ENCODE measurements around the gene PRKG1. TPM values are rescaled to one million over a fixed set of nuclear protein-coding genes. Genes with fewer than 3 reads are reported as not detected.
A peak's percentile ranks its signal among the peaks of the same experiment; 100 is the strongest.
"Not testable (repeated sequence)": the region's sequence is repeated elsewhere in the genome, so short reads cannot be mapped to it uniquely, and the experiment has no call there.

Gene PRKG1
- total RNA-seq, 1 donor from 2014 or later = 28.2 TPM

DNA sequence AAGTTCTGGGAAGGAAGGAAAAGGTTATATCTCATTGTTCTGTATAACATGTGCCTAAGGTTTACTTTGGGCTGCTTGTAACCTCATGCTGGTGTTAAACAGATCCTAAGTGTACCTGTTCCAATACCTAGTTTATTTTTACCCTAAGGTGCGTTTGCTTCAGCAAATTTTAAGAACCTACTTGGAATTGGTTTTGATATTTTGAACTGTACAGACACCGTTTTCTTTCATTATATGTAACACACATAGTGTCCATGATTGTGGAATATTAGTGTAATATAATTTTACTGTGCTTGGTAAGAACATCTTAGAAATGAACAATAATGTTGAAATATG lies 954.2 kb downstream of the PRKG1 start:
- intact Hi-C loops (cut with DNase I) = no loop called here
- ATAC-seq (ENCODE audit: poor library complexity) = no peak
- no peak for DNase-seq

DNA sequence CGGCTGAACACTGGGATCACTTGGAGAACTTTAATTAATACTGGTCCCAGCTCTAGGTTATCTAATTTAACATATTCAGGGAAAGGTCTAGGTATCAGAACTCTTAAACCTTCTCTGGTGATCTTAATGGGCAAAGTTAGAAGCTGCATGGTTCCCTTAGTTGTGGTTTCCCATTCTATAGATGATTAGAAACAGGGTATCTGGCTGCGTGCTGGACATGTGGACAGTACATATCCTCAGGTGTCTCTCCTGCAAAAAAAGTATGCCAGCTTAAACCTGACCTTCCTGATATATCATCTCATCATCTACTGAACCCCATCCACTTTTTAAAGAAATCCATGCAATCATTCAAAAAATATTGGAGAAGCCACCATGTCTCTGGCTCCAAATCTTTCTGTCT lies 955.3 kb downstream of the PRKG1 start:
- DNase-seq = no peak
- ATAC-seq (ENCODE audit: poor library complexity) = no peak
- intact Hi-C loops (cut with DNase I) = no loop called here

DNA sequence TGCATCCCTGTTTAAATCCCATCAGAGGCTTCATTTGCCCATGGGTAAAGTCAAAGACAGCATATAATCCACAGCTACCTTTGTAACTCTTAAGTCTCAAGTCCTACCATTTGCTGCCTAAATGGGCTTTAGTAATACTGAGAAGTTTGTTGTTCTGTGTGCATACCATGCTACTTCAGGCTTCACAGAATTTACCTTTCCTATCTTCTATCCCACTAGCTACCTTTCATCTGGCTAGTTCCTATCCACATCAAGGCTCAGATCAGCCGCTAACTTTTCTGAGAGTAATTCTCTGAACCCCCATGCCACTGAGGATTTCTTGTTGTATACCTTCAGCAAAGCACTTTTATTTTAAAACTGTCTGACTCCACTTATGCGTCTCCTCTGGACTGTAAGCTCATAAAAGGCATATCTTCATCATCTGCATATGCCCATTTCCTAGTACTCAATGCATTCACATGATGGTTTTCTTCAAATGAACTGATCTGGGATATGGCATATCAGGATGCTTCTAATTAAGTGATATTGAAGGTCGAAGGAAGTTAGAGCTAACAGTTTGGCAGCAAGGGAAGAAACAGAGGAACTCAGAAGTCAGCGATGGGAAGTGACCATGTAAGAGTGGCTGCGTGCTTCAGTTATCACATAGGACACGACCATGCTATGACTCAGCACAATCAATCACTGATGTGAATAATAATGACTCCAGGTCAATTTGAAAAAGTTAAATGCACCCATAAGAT lies 955.9 kb downstream of the PRKG1 start:
- DNase-seq (no peak), ATAC-seq (ENCODE audit: poor library complexity) (no peak)
- intact Hi-C loops (cut with DNase I) = no loop called here

DNA sequence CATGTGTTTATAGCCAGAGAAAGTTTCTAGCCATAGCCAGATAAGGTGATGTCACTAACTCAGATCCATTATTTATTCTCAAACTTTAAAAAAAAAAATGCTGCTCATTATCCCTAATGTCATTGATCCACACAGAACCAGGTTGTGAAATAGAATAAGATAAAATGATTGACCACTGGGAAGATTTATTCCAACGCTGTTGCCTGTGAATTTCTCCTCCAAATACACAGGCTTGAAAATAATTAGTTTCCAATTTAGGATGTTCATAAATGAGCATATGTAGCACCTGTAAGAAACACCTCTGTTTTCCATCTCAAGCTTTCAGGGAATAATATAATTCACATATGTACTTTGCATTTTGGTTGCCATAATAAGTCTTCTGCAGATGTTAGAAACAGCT lies 956.7 kb downstream of the PRKG1 start:
- DNase-seq = no peak
- intact Hi-C loops (cut with DNase I) = no loop called here
- ATAC-seq (ENCODE audit: poor library complexity) = no peak

DNA sequence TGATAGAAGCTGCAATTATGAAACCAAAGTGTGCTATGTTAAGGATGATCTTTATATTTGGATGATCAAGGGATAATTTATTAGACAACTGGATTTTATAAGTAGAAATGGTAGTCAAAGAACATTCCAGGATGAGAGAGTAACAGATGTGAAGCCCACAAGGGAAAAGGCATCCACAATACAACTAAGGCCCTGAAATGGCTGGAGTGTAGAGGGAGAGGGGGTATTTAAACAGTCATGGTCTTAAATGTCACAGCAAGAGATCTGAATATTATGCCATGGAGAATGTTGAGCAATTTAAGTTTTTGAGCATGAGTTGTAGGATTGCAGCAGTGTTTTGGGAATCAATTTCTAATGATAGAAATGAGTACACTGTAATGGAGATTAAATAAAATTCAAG lies 957.5 kb downstream of the PRKG1 start:
- intact Hi-C loops (cut with DNase I) = no loop called here
- no peak for DNase-seq
- ATAC-seq (ENCODE audit: poor library complexity) = no peak

DNA sequence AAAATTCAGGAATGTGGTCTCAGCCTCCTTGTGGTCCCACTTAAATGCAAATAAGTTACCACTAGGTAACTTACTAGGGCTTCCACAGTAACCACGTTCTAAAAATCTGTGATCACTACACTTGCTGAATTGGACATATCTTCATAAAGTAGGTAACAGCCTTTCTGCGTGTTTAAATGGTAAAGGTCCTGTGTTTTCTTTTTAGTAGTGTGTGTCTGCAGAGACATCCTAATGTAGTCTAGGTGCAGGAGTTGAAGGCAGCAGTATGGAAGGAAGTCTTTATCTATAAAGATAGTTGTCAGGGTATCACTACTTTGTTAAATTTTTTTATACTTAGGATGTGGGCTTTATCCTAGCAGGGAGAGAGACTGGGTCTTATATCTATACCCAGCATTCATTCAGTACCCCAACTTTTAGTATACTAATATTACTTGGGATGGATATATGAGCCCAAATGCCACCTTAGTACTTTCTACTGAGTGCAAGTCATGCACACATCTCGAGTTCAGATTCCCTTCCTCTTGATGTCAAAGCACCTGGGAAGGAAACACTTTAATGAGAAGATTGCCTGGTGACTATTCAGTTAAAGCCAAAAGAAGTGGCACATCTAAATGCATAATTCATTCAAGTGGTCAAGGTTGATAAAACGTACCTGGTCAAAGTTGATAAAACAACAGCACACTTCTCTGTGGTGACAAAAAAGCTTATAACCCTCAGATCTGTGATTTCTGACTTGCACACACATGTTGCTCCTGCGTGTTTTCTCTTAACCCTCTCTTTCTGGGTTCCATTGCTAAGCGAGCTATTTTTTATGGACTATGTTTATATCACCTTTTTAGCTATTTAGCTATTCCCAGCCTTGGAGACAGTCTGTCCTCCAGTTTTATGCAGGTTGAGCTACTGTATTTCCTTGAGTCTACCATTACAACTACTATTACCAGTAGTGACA lies 958.7 kb downstream of the PRKG1 start:
- ATAC-seq (ENCODE audit: poor library complexity) (no peak), DNase-seq (no peak)
- intact Hi-C loops (cut with DNase I) = no loop called here

DNA sequence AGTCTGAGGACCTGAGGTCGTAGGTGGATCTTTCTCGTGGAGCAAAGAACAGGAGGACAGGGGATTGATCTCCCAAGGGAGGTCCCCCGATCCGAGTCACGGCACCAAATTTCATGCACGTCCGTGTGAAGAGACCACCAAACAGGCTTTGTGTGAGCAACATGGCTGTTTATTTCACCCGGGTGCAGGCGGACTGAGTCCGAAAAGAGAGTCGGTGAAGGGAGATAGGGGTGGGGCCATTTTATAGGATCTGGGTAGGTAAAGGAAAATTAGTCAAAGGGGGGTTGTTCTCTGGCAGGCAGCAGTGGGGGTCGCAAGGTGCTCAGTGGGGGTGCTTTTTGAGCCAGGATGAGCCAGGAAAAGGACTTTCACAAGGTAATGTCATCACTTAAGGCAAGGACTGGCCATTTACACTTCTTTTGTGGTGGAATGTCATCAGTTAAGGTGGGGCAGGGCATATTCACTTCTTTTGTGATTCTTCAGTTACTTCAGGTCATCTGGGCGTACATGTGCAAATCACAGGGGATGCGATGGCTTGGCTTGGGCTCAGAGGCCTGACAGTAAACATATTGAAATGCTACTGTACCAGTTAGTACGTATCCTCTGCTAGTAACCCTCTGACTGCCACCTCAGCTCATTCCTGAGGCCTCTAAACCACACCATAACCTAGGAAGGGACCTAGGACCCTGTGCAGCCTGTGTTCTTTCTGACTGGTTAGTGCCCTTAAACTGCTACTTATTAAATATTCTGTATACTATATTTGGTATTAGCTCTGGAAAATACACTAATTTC lies 964.9 kb downstream of the PRKG1 start:
- intact Hi-C loops (cut with DNase I); DNase-seq; ATAC-seq (ENCODE audit: poor library complexity): not testable (repeated sequence)

DNA sequence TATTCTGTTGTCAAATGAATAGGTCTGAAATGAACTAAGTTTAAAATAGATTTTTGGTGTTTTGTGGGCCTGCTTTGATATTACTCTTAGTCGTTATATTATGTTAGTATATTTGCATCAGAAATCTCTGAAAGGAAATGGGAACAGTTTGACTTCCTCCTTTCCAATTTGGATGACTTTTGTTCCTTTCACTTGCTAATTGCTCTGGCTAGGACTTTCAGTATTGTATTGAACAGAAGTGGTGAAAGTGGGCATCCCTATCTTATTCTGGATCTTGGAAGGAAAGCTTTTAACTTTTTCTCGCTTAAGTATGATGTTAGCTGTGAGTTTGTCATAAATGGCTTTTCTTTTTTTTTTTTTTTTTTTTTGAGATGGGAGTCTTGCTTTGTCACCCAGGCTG lies 966.2 kb downstream of the PRKG1 start:
- DNase-seq (no peak), ATAC-seq (ENCODE audit: poor library complexity) (no peak)
- intact Hi-C loops (cut with DNase I) = no loop called here

DNA sequence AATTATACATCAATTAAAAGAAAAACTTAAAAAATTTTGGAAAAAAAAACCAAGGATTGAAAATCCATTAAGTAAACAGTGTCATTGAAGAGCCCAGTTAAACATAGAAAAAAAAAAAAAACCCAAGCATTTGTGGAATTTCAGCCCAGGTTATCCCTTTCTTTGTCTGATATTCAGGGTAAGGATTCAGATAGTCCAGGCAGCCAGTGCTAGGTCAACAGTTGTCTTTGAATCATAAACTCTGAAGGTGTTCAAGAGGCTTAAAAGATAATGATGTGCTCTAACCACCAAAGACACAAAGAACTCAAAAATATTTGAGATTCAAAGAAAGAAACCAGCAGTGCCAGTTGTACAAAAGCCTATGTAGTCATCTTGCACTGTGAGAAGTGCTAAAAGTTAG lies 969.5 kb downstream of the PRKG1 start:
- ATAC-seq (ENCODE audit: poor library complexity) (no peak), DNase-seq (no peak)
- intact Hi-C loops (cut with DNase I) = no loop called here

DNA sequence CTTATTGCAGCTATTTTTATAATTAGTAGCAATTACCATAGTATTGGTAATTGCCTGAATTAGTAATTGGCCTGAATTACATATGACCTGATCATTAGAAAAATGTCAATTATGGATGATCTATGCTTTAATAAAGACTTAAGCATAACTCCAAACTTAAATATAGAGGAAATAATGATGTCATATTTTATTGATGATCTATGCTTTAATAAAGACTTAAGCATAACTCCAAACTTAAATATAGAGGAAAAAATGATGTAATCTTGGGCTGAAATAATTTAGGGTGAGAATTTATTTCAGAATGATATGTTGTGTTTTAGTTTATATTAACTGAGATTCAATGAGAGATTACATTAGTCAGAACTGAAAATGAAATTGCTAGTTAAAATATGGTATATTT lies 973.8 kb downstream of the PRKG1 start:
- intact Hi-C loops (cut with DNase I) = no loop called here
- ATAC-seq (ENCODE audit: poor library complexity) = no peak

DNA sequence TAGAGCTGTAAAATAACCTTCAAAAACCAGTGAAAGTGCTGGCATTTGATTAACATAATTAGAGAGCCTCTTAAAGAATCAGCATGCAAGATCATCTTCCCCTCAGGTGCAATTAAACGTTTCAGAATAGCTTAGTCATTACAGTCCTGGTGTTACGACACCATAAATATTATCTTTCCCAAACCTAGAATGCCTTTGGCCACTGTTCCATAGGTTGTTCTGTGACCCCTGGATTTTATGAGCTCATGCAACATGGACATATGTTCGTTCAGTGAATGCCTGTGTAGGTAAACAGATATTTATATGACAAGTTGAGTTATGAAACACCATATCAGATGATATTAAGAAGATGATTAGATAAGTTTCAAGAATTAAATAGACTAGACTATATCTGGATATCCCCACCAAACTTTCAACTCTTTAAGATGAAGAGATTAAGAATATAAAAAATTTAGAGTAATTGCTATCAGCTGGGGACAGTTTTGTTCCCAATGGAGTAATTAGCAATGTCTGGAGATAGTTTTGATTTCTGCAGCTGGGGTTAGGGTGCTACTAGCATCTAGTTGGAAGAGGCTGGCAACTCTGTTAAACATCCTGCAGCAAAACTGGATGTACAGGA lies 976.3 kb downstream of the PRKG1 start:
- no peak for DNase-seq
- intact Hi-C loops (cut with DNase I) = no loop called here
- ATAC-seq (ENCODE audit: poor library complexity) = no peak

More for the DNA sequence above, 973.8 kb downstream of the PRKG1 start:
- no peak for DNase-seq

DNA sequence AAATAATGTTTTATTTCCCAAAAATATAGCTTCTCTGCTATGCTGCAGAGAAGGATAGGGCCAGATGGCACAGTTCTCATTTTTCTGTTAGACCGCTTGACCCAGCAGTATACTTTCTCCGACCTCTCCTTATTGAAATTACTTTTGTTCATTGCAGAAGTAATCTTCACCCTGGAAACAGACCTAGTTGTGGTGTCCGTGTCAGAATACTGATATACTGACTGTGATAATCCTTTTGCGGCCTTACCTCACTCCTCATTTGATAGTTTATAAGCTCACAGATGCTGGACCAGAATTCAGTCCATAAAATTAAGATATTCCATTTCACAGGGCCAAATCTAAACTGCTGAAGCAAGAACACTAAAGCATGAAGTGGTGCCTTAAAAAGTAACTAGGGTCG lies 979.2 kb downstream of the PRKG1 start:
- no peak for ATAC-seq (ENCODE audit: poor library complexity)
- intact Hi-C loops (cut with DNase I) = no loop called here
- DNase-seq = no peak

DNA sequence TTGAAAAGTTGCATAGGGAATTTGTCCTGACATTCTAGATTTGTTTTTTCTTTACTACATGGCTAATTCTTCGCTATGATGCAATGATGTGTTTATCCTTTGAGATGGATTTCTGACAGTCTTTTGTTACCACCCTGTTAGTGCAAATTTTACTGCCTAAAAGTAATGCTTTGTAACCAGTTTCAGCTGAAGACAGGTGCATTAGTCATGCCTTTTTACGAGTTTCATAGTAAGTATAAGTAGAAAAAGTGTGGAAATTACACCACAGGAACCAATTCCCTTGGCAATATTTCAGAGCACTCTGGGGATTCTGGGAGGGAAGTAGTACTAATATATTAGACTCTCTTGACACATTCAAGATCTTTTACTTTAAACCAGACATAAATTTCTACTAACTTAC lies 982.0 kb downstream of the PRKG1 start:
- no peak for ATAC-seq (ENCODE audit: poor library complexity)
- DNase-seq = no peak
- intact Hi-C loops (cut with DNase I) = no loop called here

DNA sequence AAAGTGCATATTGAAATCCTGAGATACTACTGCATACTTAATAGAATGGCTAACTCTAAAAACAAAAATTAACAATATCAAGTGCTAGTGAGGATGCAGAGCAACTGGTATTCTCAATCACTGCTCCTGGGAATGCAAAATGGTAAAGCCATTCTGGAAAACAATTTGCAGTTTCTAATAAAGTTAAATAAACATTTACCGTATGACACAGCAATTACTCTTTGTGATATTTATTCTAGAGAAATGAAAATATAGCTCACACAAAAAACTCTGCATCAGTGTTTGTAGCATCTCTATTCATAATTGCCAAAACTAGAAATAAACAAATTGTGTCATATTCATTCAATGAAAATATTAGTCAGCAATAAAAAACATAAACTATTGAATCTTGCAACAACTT lies 984.8 kb downstream of the PRKG1 start:
- intact Hi-C loops (cut with DNase I) = no loop called here

DNA sequence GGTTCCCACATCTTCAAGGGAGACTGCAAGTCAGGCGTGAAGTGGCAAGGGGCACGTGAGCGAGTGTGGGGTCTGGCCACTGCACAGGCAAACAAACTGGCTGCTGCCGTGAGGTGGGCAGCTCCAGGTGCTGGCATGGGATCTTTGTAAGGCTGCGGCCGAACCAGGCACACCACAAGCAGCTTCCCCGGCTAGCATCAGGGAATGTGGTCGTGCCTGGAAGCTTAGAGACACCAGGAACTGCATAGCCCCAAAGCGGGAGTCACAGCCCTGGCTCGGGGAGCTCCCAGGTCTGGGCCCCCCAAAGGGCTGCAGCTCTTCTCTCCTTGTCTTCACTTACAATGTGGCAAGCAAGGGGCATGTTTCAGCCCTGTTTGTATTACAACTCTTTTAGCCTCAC lies 988.9 kb downstream of the PRKG1 start:
- ATAC-seq (ENCODE audit: poor library complexity) (no peak), DNase-seq (no peak)
- intact Hi-C loops (cut with DNase I) = no loop called here

More for the DNA sequence above, 984.8 kb downstream of the PRKG1 start:
- DNase-seq (no peak), ATAC-seq (ENCODE audit: poor library complexity) (no peak)

DNA sequence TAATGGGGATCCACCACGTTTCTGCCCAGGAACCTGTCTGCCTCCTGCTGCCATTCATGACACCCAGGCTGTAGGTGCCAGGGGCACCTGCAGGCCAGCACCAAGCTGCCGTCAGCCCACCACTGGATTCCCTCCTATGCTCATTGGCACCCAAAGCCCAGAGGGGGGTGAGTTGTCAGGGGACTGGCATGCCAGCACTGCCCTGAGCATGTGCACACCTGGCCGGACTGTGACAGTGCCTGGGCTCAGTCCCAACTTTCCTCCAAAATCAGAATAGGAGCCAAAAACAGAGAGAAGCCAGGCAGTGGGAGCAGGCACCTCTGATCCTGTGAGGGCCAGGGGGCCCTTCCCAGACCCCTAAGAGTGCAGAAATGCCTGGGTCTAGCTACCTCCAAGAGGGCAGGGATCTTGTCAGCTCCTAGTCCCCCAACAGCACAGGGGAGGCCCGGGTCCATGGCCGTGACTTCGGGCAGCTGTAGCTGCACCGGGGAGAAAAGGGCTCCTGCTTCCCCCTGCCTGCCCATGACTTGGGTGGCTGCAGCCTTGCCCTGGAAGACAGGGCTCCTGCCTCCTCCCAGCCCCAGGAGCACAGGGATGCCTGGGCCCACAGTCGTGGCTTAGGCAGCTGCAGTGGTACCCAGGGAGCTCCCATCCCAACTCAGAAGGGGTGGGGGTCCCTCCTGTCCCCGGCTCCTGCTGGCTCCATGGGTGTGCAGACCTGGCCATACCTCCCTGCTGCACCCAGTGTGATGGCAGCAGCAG lies 990.0 kb downstream of the PRKG1 start:
- ATAC-seq (ENCODE audit: poor library complexity) (peak; percentile 56), DNase-seq (peak; percentile 31)
- intact Hi-C loops (cut with DNase I) = no loop called here

DNA sequence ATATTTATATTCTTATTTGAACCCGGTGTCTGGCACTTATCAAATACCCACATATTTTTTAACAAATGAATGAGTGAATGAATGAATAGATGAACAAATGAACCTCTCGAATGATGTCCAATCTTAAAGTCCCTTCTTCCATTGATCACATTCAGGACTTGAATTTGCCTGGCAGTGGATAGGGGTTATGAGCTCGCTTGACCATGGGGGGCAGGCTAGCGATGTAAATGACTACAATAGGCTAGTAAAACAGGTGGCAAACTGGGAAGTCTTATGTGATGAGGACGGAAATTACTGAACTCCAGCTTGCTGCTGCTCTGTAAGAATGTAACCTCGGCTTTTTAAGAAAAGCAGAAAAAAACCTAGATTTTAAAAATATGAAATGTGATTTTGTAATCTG lies 992.1 kb downstream of the PRKG1 start:
- no peak for DNase-seq
- intact Hi-C loops (cut with DNase I) = no loop called here
- ATAC-seq (ENCODE audit: poor library complexity) = no peak

DNA sequence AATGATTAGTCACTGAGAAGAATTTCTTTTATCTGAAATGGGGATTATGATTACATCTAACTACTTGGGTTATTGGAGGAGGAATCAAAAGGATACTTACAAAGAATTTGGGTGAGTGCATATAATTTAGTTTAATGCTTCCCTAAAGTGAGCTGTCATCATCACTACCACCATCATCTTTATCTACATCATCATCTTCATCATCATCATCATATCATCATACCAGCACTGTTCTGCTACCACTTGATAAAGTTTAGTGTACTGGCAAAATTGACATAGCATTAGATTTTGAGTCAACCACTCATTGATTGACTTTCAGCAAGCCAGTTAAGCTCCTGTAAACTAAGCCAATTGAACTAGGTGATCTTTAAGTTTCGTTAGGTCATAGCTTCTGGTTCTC lies 994.2 kb downstream of the PRKG1 start:
- DNase-seq = no peak
- ATAC-seq (ENCODE audit: poor library complexity) = no peak
- intact Hi-C loops (cut with DNase I) = no loop called here

Data from Right ventricle myocardium superior (tissue), 1 donor.